ENCODE measurements around the gene SND1.

- TF ChIP-seq, protein P1, sequence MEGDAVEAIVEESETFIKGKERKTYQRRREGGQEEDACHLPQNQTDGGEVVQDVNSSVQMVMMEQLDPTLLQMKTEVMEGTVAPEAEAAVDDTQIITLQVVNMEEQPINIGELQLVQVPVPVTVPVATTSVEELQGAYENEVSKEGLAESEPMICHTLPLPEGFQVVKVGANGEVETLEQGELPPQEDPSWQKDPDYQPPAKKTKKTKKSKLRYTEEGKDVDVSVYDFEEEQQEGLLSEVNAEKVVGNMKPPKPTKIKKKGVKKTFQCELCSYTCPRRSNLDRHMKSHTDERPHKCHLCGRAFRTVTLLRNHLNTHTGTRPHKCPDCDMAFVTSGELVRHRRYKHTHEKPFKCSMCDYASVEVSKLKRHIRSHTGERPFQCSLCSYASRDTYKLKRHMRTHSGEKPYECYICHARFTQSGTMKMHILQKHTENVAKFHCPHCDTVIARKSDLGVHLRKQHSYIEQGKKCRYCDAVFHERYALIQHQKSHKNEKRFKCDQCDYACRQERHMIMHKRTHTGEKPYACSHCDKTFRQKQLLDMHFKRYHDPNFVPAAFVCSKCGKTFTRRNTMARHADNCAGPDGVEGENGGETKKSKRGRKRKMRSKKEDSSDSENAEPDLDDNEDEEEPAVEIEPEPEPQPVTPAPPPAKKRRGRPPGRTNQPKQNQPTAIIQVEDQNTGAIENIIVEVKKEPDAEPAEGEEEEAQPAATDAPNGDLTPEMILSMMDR (conservative IDR thresholded peaks at IDR 0.05 in 1 of 2, IDR thresholded peaks at IDR 0.05 in 1 of 2; ENCODE audit: low read depth in 1 of 2, low read length in 2 of 2), result peak; percentile 39 to 56
- no peak for TF ChIP-seq EZH2 (IDR thresholded peaks at IDR 0.05; ENCODE audit: low read length, missing control alignments)
Observed at GRCh38 chr7:128035712-128036111, 383.7 kb downstream of the SND1 start.
